ENCODE data around the gene TRIM17.

GRCh38 chr1:228401782-228402640 lies 14.7 kb downstream of the TRIM17 start:
- TF ChIP-seq CTCF (conservative IDR thresholded peaks at IDR 0.05; ENCODE audit: low read depth, low read length) (no peak), EZH2 (IDR thresholded peaks at IDR 0.05; ENCODE audit: borderline replicate concordance, low read depth, low read length, poor library complexity, severe bottlenecking) (no peak)
